ENCODE results near the gene PMIS2.

PMIS2 gene

DNA sequence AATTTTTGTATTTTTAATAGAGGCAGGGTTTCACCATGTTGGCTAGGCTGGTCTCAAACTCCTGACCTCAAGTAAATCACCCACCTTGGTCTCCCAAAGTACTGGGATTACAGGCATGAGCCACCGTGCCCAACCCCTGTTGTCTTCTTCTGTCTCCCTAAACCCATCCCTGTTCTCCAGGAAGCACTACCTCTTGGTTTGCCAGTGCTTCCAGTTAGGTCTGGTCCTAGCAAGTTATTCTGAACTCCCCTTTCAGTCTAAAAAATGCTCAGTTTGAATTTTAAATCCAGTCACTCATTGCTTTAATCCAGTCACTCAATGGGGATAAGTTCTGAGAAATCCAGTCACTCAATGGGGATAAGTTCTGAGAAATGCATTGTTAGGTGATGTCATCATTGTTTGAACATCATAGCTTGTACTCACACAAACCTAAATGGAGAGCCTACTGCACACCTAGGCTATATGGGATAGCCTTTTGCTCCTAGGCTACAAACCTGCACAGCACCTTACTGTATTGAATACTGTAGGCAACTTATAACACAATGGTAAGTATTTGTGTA, 14.5 kb upstream of the PMIS2 start:
- Histone ChIP-seq H3K79me2 (ENCODE audit: insufficient read depth, low read length) (no peaks in the 10 kb centered on the region), H3K4me3 (ENCODE audit: low read depth, low read length, poor library complexity, severe bottlenecking) (no peak overlapping the region), H3K9ac (ENCODE audit: low read length) (no peak overlapping the region), H3K9me2 (ENCODE audit: low read depth, low read length) (no peaks in the 10 kb centered on the region), H2AFZ (ENCODE audit: low read length) (no peak overlapping the region), H4K20me1 (ENCODE audit: insufficient read depth, low read length) (no peaks in the 10 kb centered on the region), H3F3A (ENCODE audit: insufficient read depth, low read length) (no peaks in the 10 kb centered on the region), H3K36me3 (ENCODE audit: insufficient read depth, low read length) (no peaks in the 10 kb centered on the region; the same call in 1 of the 2 replicates), H3K4me1 (ENCODE audit: insufficient read depth, low read length, severe bottlenecking) (no peaks in the 10 kb centered on the region), H3K27me3 (ENCODE audit: insufficient read depth, low read length) (no peaks in the 10 kb centered on the region; the same call in 1 of the 2 replicates), H3K9me3 (ENCODE audit: low read length) (peaks cover 9% of the 10 kb centered on the region), H3K27ac (ENCODE audit: low read depth, low read length, poor library complexity, severe bottlenecking) (no peak overlapping the region), H3K4me2 (ENCODE audit: low read length) (no peak overlapping the region)
- TF ChIP-seq CTCF (IDR thresholded peaks at IDR 0.05; ENCODE audit: low read length) (no peak), EZH2 (IDR thresholded peaks at IDR 0.05; ENCODE audit: borderline replicate concordance, low read length) (no peak)

DNA sequence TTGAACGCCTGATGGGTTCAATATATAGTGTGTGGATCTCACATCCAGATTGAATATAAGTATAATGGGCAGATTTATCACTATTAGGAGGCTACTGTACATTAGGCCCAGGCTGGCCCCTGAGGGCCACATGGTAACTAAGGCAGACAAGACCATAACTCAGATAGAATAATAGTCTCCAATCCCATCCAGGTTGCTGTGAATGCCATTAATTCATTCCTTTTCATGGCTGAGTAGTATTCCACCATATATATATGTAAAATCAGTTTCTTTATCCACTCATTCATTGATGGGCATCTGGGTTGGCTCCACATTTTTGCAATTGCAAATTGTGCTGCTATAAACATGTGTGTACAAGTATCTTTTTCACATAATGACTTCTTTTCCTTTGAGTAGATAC, 8.1 kb upstream of the PMIS2 start:
- no peaks in the 10 kb centered on the region; the same call in 1 of the 2 replicates for H3K27me3 ChIP-seq (ENCODE audit: insufficient read depth, low read length)
- H3K4me2 ChIP-seq (ENCODE audit: low read length): no peak overlapping the region
- no peaks in the 10 kb centered on the region for H4K20me1 ChIP-seq (ENCODE audit: insufficient read depth, low read length)
- no peaks in the 10 kb centered on the region; the same call in 1 of the 2 replicates for H3K36me3 ChIP-seq (ENCODE audit: insufficient read depth, low read length)
- no peak overlapping the region for H3K4me3 ChIP-seq (ENCODE audit: low read depth, low read length, poor library complexity, severe bottlenecking)
- H3K4me1 ChIP-seq (ENCODE audit: insufficient read depth, low read length, severe bottlenecking): no peaks in the 10 kb centered on the region
- H3K79me2 ChIP-seq (ENCODE audit: insufficient read depth, low read length): no peaks in the 10 kb centered on the region
- no peak overlapping the region for H3K9ac ChIP-seq (ENCODE audit: low read length)
- peaks cover 12% of the 10 kb centered on the region for H3K9me3 ChIP-seq (ENCODE audit: low read length)
- H2AFZ ChIP-seq (ENCODE audit: low read length): no peak overlapping the region
- no peaks in the 10 kb centered on the region for H3K9me2 ChIP-seq (ENCODE audit: low read depth, low read length)
- TF ChIP-seq EZH2 (IDR thresholded peaks at IDR 0.05; ENCODE audit: borderline replicate concordance, low read length) (no peak), CTCF (IDR thresholded peaks at IDR 0.05; ENCODE audit: low read length) (no peak)
- H3K27ac ChIP-seq (ENCODE audit: low read depth, low read length, poor library complexity, severe bottlenecking): no peak overlapping the region
- no peaks in the 10 kb centered on the region for H3F3A ChIP-seq (ENCODE audit: insufficient read depth, low read length)

DNA sequence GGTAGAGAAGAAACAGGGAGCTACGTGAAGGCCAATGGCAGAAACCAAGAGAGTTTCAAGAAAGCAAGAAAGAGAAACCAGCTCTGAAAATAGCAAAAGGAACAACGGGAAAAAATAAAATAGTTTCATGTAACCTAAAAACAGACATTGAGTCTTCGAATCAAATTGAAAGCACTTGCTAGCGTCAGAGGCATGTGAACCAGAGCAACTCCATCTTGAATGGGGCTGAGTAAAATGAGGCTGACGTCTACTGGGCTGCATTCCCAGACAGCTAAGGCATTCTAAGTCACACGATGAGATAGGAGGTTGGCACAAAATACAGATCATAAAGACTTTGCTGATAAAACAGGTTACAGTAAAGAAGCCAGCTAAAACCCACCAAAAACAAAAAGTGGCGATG, 7.3 kb upstream of the PMIS2 start:
- TF ChIP-seq EZH2 (IDR thresholded peaks at IDR 0.05; ENCODE audit: borderline replicate concordance, low read length) (no peak), CTCF (IDR thresholded peaks at IDR 0.05; ENCODE audit: low read length) (no peak)
- no peaks in the 10 kb centered on the region; the same call in 1 of the 2 replicates for H3K27me3 ChIP-seq (ENCODE audit: insufficient read depth, low read length)

More for the DNA sequence above, 7.3 kb upstream of the PMIS2 start:
- no peaks in the 10 kb centered on the region for H3F3A ChIP-seq (ENCODE audit: insufficient read depth, low read length)
- H3K36me3 ChIP-seq (ENCODE audit: insufficient read depth, low read length): no peaks in the 10 kb centered on the region; the same call in 1 of the 2 replicates
- H4K20me1 ChIP-seq (ENCODE audit: insufficient read depth, low read length): no peaks in the 10 kb centered on the region
- no peak overlapping the region for H3K4me3 ChIP-seq (ENCODE audit: low read depth, low read length, poor library complexity, severe bottlenecking)
- H3K9ac ChIP-seq (ENCODE audit: low read length): no peak overlapping the region
- no peak overlapping the region for H3K27ac ChIP-seq (ENCODE audit: low read depth, low read length, poor library complexity, severe bottlenecking)
- no peaks in the 10 kb centered on the region for H3K9me2 ChIP-seq (ENCODE audit: low read depth, low read length)
- no peak overlapping the region for H2AFZ ChIP-seq (ENCODE audit: low read length)
- H3K79me2 ChIP-seq (ENCODE audit: insufficient read depth, low read length): no peaks in the 10 kb centered on the region
- no peak overlapping the region for H3K4me2 ChIP-seq (ENCODE audit: low read length)
- H3K9me3 ChIP-seq (ENCODE audit: low read length): peaks cover 12% of the 10 kb centered on the region
- no peaks in the 10 kb centered on the region for H3K4me1 ChIP-seq (ENCODE audit: insufficient read depth, low read length, severe bottlenecking)

Data from OCI-LY1 (cell line).